SU-DHL-6 (cell line): Measurements from ENCODE around the gene AKAP12.

Experiments used
- H2AFZ ChIP-seq: fragments of 200-600 bp; sonication (generic); 2 replicates; pipeline ENCODE4 v1.6.1; 2014; ENCODE audit warnings: low read depth, mild to moderate bottlenecking, moderate library complexity, mixed read lengths, antibody characterized with exemption, low read length; ENCODE audit not compliant: severe bottlenecking
- H3F3A ChIP-seq: fragments of 200-600 bp; shearing (Covaris generic); 2 replicates; pipeline ENCODE4 v1.6.0; 2016; ENCODE audit warnings: antibody characterized with exemption, mild to moderate bottlenecking; ENCODE audit not compliant: insufficient read depth
- H3K27ac ChIP-seq: fragments of 200-600 bp; sonication (generic); 2 replicates; pipeline ENCODE4 v1.5.1; 2016; ENCODE audit warnings: low read depth, mild to moderate bottlenecking, low read length, moderate library complexity, mixed read lengths
- H3K27me3 ChIP-seq: fragments of 200-600 bp; sonication (generic), shearing (Covaris generic); 2 replicates; pipeline ENCODE4 v1.6.0; 2014; ENCODE audit warnings: mild to moderate bottlenecking, low read length
- H3K36me3 ChIP-seq: fragments of 200-600 bp; sonication (generic); 2 replicates; pipeline ENCODE4 v1.6.1; 2014; ENCODE audit warnings: mild to moderate bottlenecking, low read length, mixed read lengths
- H3K4me2 ChIP-seq: fragments of 300-600, 200-600 bp; shearing (Covaris generic), sonication (generic); 2 replicates; pipeline ENCODE4 v1.6.0; 2014; ENCODE audit warnings: low read length, low read depth, mild to moderate bottlenecking; ENCODE audit not compliant: poor library complexity, severe bottlenecking
- H3K4me3 ChIP-seq: fragments of 200-600 bp; sonication (generic); 2 replicates; pipeline ENCODE4 v1.5.1; 2014; ENCODE audit warnings: antibody characterized with exemption, low read length, mild to moderate bottlenecking, mixed read lengths; ENCODE audit not compliant: insufficient read depth, poor library complexity, severe bottlenecking
- H3K79me2 ChIP-seq: fragments of 200-600 bp; sonication (generic); 2 replicates; pipeline ENCODE4 v1.6.1; 2014; ENCODE audit warnings: mild to moderate bottlenecking, low read length, moderate library complexity; ENCODE audit not compliant: insufficient read depth
- H3K9ac ChIP-seq: fragments of 200-600 bp; sonication (generic); 2 replicates; pipeline ENCODE4 v1.7.0; 2014; ENCODE audit warnings: mild to moderate bottlenecking, low read length
- H3K9me2 ChIP-seq: fragments of 200-600 bp; sonication (generic); replicated peaks from 2 replicates; pipeline ENCODE4 v1.6.1; 2014; ENCODE audit warnings: low read length; ENCODE audit not compliant: insufficient read depth
- H3K9me3 ChIP-seq: fragments of 200-600 bp; sonication (generic); 2 replicates; pipeline ENCODE4 v1.6.1; 2014; ENCODE audit warnings: low read length, mixed read lengths; ENCODE audit not compliant: insufficient read depth
- H4K20me1 ChIP-seq: fragments of 200-600 bp; sonication (generic); 2 replicates; pipeline ENCODE4 v1.6.1; 2014; ENCODE audit warnings: low read depth, mild to moderate bottlenecking, antibody characterized with exemption, low read length, moderate library complexity, mixed read lengths
- CTCF ChIP-seq: fragments of 200-600 bp; sonication (generic); IDR thresholded peaks from one replicate; pipeline ENCODE4 v1.5.1; 2017; ENCODE audit warnings: antibody characterized with exemption, mild to moderate bottlenecking, low read length, moderate library complexity; ENCODE audit not compliant: insufficient read depth, poor library complexity, severe bottlenecking
- EZH2phosphoT487 ChIP-seq: fragments of 200-600 bp; sonication (generic), shearing (Covaris generic); conservative IDR thresholded peaks from 2 replicates; pipeline ENCODE4 v1.6.1; 2018; ENCODE audit warnings: mild to moderate bottlenecking, antibody characterized with exemption, low read length, moderate library complexity, mixed read lengths

AKAP12 gene

GRCh38 chr6:151365233-151365632 is 125.5 kb downstream of the AKAP12 start:
- no peak for TF ChIP-seq EZH2phosphoT487
- no peak for TF ChIP-seq CTCF

GRCh38 chr6:151370509-151371078 is 130.8 kb downstream of the AKAP12 start:
- H3K79me2 ChIP-seq: peaks cover 61% of the 10 kb centered on the region

More at GRCh38 chr6:151365233-151365632, 125.5 kb downstream of the AKAP12 start:
- Histone ChIP-seq H3K9me3 (no peaks in the 10 kb centered on the region), H3K9me2 (no peaks in the 10 kb centered on the region), H4K20me1 (no peaks in the 10 kb centered on the region), H3K4me2 (no peak overlapping the region), H3K79me2 (peaks cover 9% of the 10 kb centered on the region; the same call in 1 of the 2 replicates), H3K27ac (no peak overlapping the region), H3K27me3 (no peaks in the 10 kb centered on the region), H3K4me3 (no peak overlapping the region), H2AFZ (no peak overlapping the region), H3F3A (0 out of 2 replicates have a peak, but pooled peaks cover 4% of the 10 kb centered on the region), H3K36me3 (no peaks in the 10 kb centered on the region; the same call in 1 of the 2 replicates), H3K9ac (no peak overlapping the region)

GRCh38 chr6:151372164-151372563 is 132.4 kb downstream of the AKAP12 start:
- TF ChIP-seq EZH2phosphoT487: no peak

More at GRCh38 chr6:151370509-151371078, 130.8 kb downstream of the AKAP12 start:
- Histone ChIP-seq H4K20me1 (peaks cover 20% of the 10 kb centered on the region; the same call in 1 of the 2 replicates), H3K9ac (no peak overlapping the region), H3K27ac (no peak overlapping the region), H3K4me3 (no peak overlapping the region), H3K9me3 (no peaks in the 10 kb centered on the region), H3K9me2 (no peaks in the 10 kb centered on the region), H3K36me3 (peaks cover 21% of the 10 kb centered on the region; the same call in 1 of the 2 replicates), H3K4me2 (no peak overlapping the region), H3K27me3 (no peaks in the 10 kb centered on the region), H3F3A (no peaks in the 10 kb centered on the region), H2AFZ (no peak overlapping the region)
- TF ChIP-seq EZH2phosphoT487: no peak

GRCh38 chr6:151374036-151374683 is 134.4 kb downstream of the AKAP12 start:
- Histone ChIP-seq H3K4me3 (no peak overlapping the region), H4K20me1 (peaks cover 20% of the 10 kb centered on the region; the same call in 1 of the 2 replicates), H3F3A (peaks cover 4% of the 10 kb centered on the region; the same call in 1 of the 2 replicates), H3K27me3 (no peaks in the 10 kb centered on the region), H3K9me2 (no peaks in the 10 kb centered on the region), H3K4me2 (no peak overlapping the region), H3K9ac (no peak overlapping the region), H2AFZ (no peak overlapping the region), H3K9me3 (no peaks in the 10 kb centered on the region), H3K79me2 (peaks cover 91% of the 10 kb centered on the region), H3K27ac (no peak overlapping the region), H3K36me3 (peaks cover 21% of the 10 kb centered on the region; the same call in 1 of the 2 replicates)
- TF ChIP-seq EZH2phosphoT487 (no peak), CTCF (no peak)

More at GRCh38 chr6:151372164-151372563, 132.4 kb downstream of the AKAP12 start:
- no peaks in the 10 kb centered on the region for H3K27me3 ChIP-seq
- peaks cover 21% of the 10 kb centered on the region; the same call in 1 of the 2 replicates for H3K36me3 ChIP-seq
- H2AFZ ChIP-seq: no peak overlapping the region
- no peak overlapping the region for H3K9ac ChIP-seq
- H3K27ac ChIP-seq: no peak overlapping the region
- peaks cover 20% of the 10 kb centered on the region; the same call in 1 of the 2 replicates for H4K20me1 ChIP-seq
- H3K9me2 ChIP-seq: no peaks in the 10 kb centered on the region
- no peak overlapping the region for H3K4me2 ChIP-seq
- H3K4me3 ChIP-seq: no peak overlapping the region
- no peaks in the 10 kb centered on the region for H3F3A ChIP-seq
- H3K9me3 ChIP-seq: no peaks in the 10 kb centered on the region
- H3K79me2 ChIP-seq: peaks cover 77% of the 10 kb centered on the region
